Measurements from ENCODE around the gene PDE6G. TPM values are rescaled to one million over a fixed set of nuclear protein-coding genes. Genes with fewer than 3 reads are reported as not detected.

The PDE6G gene
- total and polyA plus RNA-seq, 2 experiments from 2014 or later = 5.5 to 9.0 TPM

GRCh38 chr17:81603846-81604610 is 52.3 kb downstream of the PDE6G start (continued):
- no peak for TF ChIP-seq ZNF462 (CRISPR knock-in tag; IDR thresholded peaks at IDR 0.05)

DNA sequence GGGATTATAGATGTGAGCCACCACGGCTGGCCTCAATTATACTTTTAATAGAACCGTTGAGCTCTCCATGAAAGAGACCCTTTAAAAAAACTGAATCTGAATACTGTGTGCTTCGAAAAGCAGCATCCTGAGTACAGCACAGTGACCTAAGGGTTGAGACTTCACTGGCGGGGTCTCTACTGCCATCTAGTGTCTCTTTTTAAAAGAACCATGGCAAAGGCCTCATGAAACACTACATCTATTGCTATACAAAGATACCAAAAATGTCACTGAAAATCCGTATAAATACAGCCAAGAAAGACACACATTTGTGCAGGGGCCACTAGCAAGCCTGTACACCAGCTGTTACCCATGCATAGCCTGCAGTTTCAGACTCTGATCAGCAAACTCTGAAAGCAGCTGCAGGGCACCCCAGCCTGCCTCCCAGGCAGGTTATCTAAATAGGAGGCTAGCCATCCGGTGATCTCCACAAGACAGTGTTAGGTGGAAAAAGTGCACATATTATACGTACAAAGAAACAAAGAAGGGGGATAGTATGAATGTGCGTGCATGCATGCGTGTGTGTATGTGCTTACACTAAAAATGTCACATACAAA is 54.7 kb downstream of the PDE6G start:
- H3K27ac ChIP-seq (ENCODE audit: low read depth) = no peak overlapping the region
- no peaks in the 10 kb centered on the region for H3K9me3 Mint-ChIP-seq
- H3K79me2 ChIP-seq (replicated peaks; ENCODE audit: insufficient read depth) = 0 out of 2 replicates have a peak, but pooled peaks cover 9% of the 10 kb centered on the region

More for the DNA sequence above, 54.7 kb downstream of the PDE6G start:
- no peak overlapping the region for H3K4me3 ChIP-seq
- no peaks in the 10 kb centered on the region for H3K27me3 Mint-ChIP-seq (ENCODE audit: insufficient read depth, low read depth, poor library complexity)
- no peak overlapping the region for H2AFZ ChIP-seq
- DNase-seq (ENCODE audit: low spot score) (peak; percentile 78), ATAC-seq (peak; percentile 96)
- peaks cover 71% of the 10 kb centered on the region for H3K36me3 Mint-ChIP-seq (ENCODE audit: low read depth)
- H3K4me3 Mint-ChIP-seq = no peak overlapping the region
- peaks cover 63% of the 10 kb centered on the region for H3K36me3 ChIP-seq (ENCODE audit: insufficient read depth)
- TF ChIP-seq, protein P1, sequence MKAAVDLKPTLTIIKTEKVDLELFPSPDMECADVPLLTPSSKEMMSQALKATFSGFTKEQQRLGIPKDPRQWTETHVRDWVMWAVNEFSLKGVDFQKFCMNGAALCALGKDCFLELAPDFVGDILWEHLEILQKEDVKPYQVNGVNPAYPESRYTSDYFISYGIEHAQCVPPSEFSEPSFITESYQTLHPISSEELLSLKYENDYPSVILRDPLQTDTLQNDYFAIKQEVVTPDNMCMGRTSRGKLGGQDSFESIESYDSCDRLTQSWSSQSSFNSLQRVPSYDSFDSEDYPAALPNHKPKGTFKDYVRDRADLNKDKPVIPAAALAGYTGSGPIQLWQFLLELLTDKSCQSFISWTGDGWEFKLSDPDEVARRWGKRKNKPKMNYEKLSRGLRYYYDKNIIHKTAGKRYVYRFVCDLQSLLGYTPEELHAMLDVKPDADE (IDR thresholded peaks at IDR 0.05) = no peak
- TF ChIP-seq NANOG (IDR thresholded peaks at IDR 0.05; ENCODE audit: borderline replicate concordance) = no peak
- TF ChIP-seq CTCF (conservative IDR thresholded peaks at IDR 0.05; ENCODE audit: low read depth in 2 of 2) = peak; percentile 70 to 82
- H3K27ac Mint-ChIP-seq = no peak overlapping the region
- peaks cover 22% of the 10 kb centered on the region for H3F3A ChIP-seq (replicated peaks; ENCODE audit: low read depth)
- no peaks in the 10 kb centered on the region for H3K4me1 Mint-ChIP-seq
- H3K4me1 ChIP-seq (ENCODE audit: insufficient read depth) = no peaks in the 10 kb centered on the region
- H3K9me2 ChIP-seq (ENCODE audit: insufficient read depth) = no peaks in the 10 kb centered on the region
- H3K4me2 ChIP-seq = no peak overlapping the region
- peaks cover 25% of the 10 kb centered on the region for H4K20me1 ChIP-seq (replicated peaks; ENCODE audit: insufficient read depth)
- no peaks in the 10 kb centered on the region for H3K27me3 ChIP-seq (ENCODE audit: insufficient read depth)

Small RNA genes within 50 kb of the gene (microRNA-seq; reads per million reads assigned to microRNA genes)
- gene MIR6786 = not detected

Small RNA genes within 50 kb of the gene (small RNA-seq; reads per million reads assigned to genes)
- not detected for gene MIR6786 (ENCODE audit: low replicate concordance)

Other genes starting within 250 kb of the PDE6G start
- gene ACTG1, start 143.7 kb downstream of the PDE6G start, total RNA-seq (2014; rRNA removed; shearing (Covaris generic)) = 4,739 and 4,954 TPM in 2 replicates
- gene ACTG1, start 143.7 kb downstream of the PDE6G start, polyA plus RNA-seq (2016; fragmentation: Nextera tagmentation; extraction: Ambion mirVana) = 1,867 and 1,896 TPM in 2 replicates
- 1.6 TPM in 1 of 2 replicates, not detected in the other for gene FSCN2, start 128.2 kb downstream of the PDE6G start, total RNA-seq (2014; rRNA removed; shearing (Covaris generic))
- 0.13 TPM in 1 of 2 replicates, not detected in the other for gene FSCN2, start 128.2 kb downstream of the PDE6G start, polyA plus RNA-seq (2016; fragmentation: Nextera tagmentation; extraction: Ambion mirVana)
- gene FAAP100, start 104.2 kb downstream of the PDE6G start, total RNA-seq (2014; rRNA removed; shearing (Covaris generic)) = 50.5 and 52.8 TPM in 2 replicates
- gene FAAP100, start 104.2 kb downstream of the PDE6G start, polyA plus RNA-seq (2016; fragmentation: Nextera tagmentation; extraction: Ambion mirVana) = 16.0 and 16.2 TPM in 2 replicates
- gene NPLOC4, start 19.4 kb downstream of the PDE6G start, total RNA-seq (2014; rRNA removed; shearing (Covaris generic)) = 54.3 and 79.1 TPM in 2 replicates
- gene NPLOC4, start 19.4 kb downstream of the PDE6G start, polyA plus RNA-seq (2016; fragmentation: Nextera tagmentation; extraction: Ambion mirVana) = 23.0 and 24.1 TPM in 2 replicates
- 0.31 and 0.66 TPM in 2 replicates for gene TSPAN10, start 19.3 kb downstream of the PDE6G start, total RNA-seq (2014; rRNA removed; shearing (Covaris generic))
- gene TSPAN10, start 19.3 kb downstream of the PDE6G start, polyA plus RNA-seq (2016; fragmentation: Nextera tagmentation; extraction: Ambion mirVana) = 1.2 and 1.5 TPM in 2 replicates
- 46.0 and 76.2 TPM in 2 replicates for gene OXLD1, start 10.1 kb upstream of the PDE6G start, total RNA-seq (2014; rRNA removed; shearing (Covaris generic))
- 64.9 and 73.0 TPM in 2 replicates for gene OXLD1, start 10.1 kb upstream of the PDE6G start, polyA plus RNA-seq (2016; fragmentation: Nextera tagmentation; extraction: Ambion mirVana)
- gene CCDC137, start 10.2 kb upstream of the PDE6G start, total RNA-seq (2014; rRNA removed; shearing (Covaris generic)) = 22.3 and 26.1 TPM in 2 replicates
- gene CCDC137, start 10.2 kb upstream of the PDE6G start, polyA plus RNA-seq (2016; fragmentation: Nextera tagmentation; extraction: Ambion mirVana) = 69.3 and 73.4 TPM in 2 replicates
- gene ARL16, start 27.3 kb upstream of the PDE6G start, total RNA-seq (2014; rRNA removed; shearing (Covaris generic)) = 41.3 and 54.9 TPM in 2 replicates
- 39.6 and 40.4 TPM in 2 replicates for gene ARL16, start 27.3 kb upstream of the PDE6G start, polyA plus RNA-seq (2016; fragmentation: Nextera tagmentation; extraction: Ambion mirVana)
- 66.9 and 90.2 TPM in 2 replicates for gene HGS, start 27.5 kb upstream of the PDE6G start, total RNA-seq (2014; rRNA removed; shearing (Covaris generic))
- gene HGS, start 27.5 kb upstream of the PDE6G start, polyA plus RNA-seq (2016; fragmentation: Nextera tagmentation; extraction: Ambion mirVana) = 59.0 and 59.4 TPM in 2 replicates
- 50.9 and 53.2 TPM in 2 replicates for gene MRPL12, start 46.8 kb upstream of the PDE6G start, total RNA-seq (2014; rRNA removed; shearing (Covaris generic))
- gene MRPL12, start 46.8 kb upstream of the PDE6G start, polyA plus RNA-seq (2016; fragmentation: Nextera tagmentation; extraction: Ambion mirVana) = 140 and 153 TPM in 2 replicates
- 37.1 and 47.4 TPM in 2 replicates for gene SLC25A10, start 55.7 kb upstream of the PDE6G start, total RNA-seq (2014; rRNA removed; shearing (Covaris generic))
- gene SLC25A10, start 55.7 kb upstream of the PDE6G start, polyA plus RNA-seq (2016; fragmentation: Nextera tagmentation; extraction: Ambion mirVana) = 25.7 TPM in 2 replicates
- 0.17 and 0.31 TPM in 2 replicates for gene GCGR, start 147.6 kb upstream of the PDE6G start, total RNA-seq (2014; rRNA removed; shearing (Covaris generic))
- 0.23 and 0.92 TPM in 2 replicates for gene GCGR, start 147.6 kb upstream of the PDE6G start, polyA plus RNA-seq (2016; fragmentation: Nextera tagmentation; extraction: Ambion mirVana)
- gene MCRIP1, start 176.7 kb upstream of the PDE6G start, total RNA-seq (2014; rRNA removed; shearing (Covaris generic)) = 85.2 and 110 TPM in 2 replicates
- gene MCRIP1, start 176.7 kb upstream of the PDE6G start, polyA plus RNA-seq (2016; fragmentation: Nextera tagmentation; extraction: Ambion mirVana) = 99.5 and 101 TPM in 2 replicates
- gene PPP1R27, start 178.5 kb upstream of the PDE6G start, total RNA-seq (2014; rRNA removed; shearing (Covaris generic)) = not detected in 2 replicates
- 0.40 and 0.65 TPM in 2 replicates for gene PPP1R27, start 178.5 kb upstream of the PDE6G start, polyA plus RNA-seq (2016; fragmentation: Nextera tagmentation; extraction: Ambion mirVana)
- 418 and 620 TPM in 2 replicates for gene P4HB, start 204.0 kb upstream of the PDE6G start, total RNA-seq (2014; rRNA removed; shearing (Covaris generic))
- gene P4HB, start 204.0 kb upstream of the PDE6G start, polyA plus RNA-seq (2016; fragmentation: Nextera tagmentation; extraction: Ambion mirVana) = 206 and 209 TPM in 2 replicates
- 80.1 and 125 TPM in 2 replicates for gene ARHGDIA, start 214.8 kb upstream of the PDE6G start, total RNA-seq (2014; rRNA removed; shearing (Covaris generic))
- 140 and 152 TPM in 2 replicates for gene ARHGDIA, start 214.8 kb upstream of the PDE6G start, polyA plus RNA-seq (2016; fragmentation: Nextera tagmentation; extraction: Ambion mirVana)
- gene ALYREF, start 235.0 kb upstream of the PDE6G start, total RNA-seq (2014; rRNA removed; shearing (Covaris generic)) = 236 TPM in 2 replicates
- 36.5 and 54.3 TPM in 2 replicates for gene ALYREF, start 235.0 kb upstream of the PDE6G start, polyA plus RNA-seq (2016; fragmentation: Nextera tagmentation; extraction: Ambion mirVana)
- 149 and 188 TPM in 2 replicates for gene ANAPC11, start 235.2 kb upstream of the PDE6G start, total RNA-seq (2014; rRNA removed; shearing (Covaris generic))
- gene ANAPC11, start 235.2 kb upstream of the PDE6G start, polyA plus RNA-seq (2016; fragmentation: Nextera tagmentation; extraction: Ambion mirVana) = 498 and 517 TPM in 2 replicates
- gene NPB, start 245.7 kb upstream of the PDE6G start, total RNA-seq (2014; rRNA removed; shearing (Covaris generic)) = 0.93 and 3.8 TPM in 2 replicates
- gene NPB, start 245.7 kb upstream of the PDE6G start, polyA plus RNA-seq (2016; fragmentation: Nextera tagmentation; extraction: Ambion mirVana) = 2.7 and 3.6 TPM in 2 replicates

All from GM23338 (cell line).